Measurements from ENCODE around the gene MICB.

GRCh38 chr6:31558318-31558625 lies 60.3 kb downstream of the MICB start:
- TF ChIP-seq CTCF (IDR thresholded peaks at IDR 0.05): no peak
- no peak for TF ChIP-seq POLR2A (IDR thresholded peaks at IDR 0.05)
